Thyroid gland (tissue), 4 donors: ENCODE results near the gene KCNAB1.

ENCODE experiments used
- CTCF ChIP-seq, 6 experiments: fragments of 200-600 bp in 3 of 6; fragments of 450-650 bp in 3 of 6; sonication (generic) in 3 of 6; IDR thresholded peaks; one replicate each; pipeline ENCODE4 v1.5.1; 2016 to 2019; ENCODE audit warnings: antibody characterized with exemption in 6 of 6, mild to moderate bottlenecking in 2 of 6, inconsistent platforms in 1 of 6, moderate library complexity in 1 of 6
- POLR2A ChIP-seq, 2 donors: fragments of 450-650 bp; IDR thresholded peaks; one replicate each; pipeline ENCODE4 v1.6.1; 2017; ENCODE audit warnings: antibody characterized with exemption in 2 of 2, mild to moderate bottlenecking in 2 of 2, moderate library complexity in 1 of 2

GRCh38 chr3:156273111-156273694 lies 152.8 kb downstream of the KCNAB1 start:
- TF ChIP-seq CTCF (IDR thresholded peaks at IDR 0.05), result no peak
- TF ChIP-seq POLR2A (IDR thresholded peaks at IDR 0.05), result no peak
